GM18520 (cell line): ENCODE results near the gene AMPH.

Source experiments
- ATAC-seq: cut with Tn5 transposase; IDR thresholded peaks from one replicate; pipeline ENCODE4 v1.9.1; 2021; ENCODE audit not compliant: unreplicated experiment

AMPH gene

DNA sequence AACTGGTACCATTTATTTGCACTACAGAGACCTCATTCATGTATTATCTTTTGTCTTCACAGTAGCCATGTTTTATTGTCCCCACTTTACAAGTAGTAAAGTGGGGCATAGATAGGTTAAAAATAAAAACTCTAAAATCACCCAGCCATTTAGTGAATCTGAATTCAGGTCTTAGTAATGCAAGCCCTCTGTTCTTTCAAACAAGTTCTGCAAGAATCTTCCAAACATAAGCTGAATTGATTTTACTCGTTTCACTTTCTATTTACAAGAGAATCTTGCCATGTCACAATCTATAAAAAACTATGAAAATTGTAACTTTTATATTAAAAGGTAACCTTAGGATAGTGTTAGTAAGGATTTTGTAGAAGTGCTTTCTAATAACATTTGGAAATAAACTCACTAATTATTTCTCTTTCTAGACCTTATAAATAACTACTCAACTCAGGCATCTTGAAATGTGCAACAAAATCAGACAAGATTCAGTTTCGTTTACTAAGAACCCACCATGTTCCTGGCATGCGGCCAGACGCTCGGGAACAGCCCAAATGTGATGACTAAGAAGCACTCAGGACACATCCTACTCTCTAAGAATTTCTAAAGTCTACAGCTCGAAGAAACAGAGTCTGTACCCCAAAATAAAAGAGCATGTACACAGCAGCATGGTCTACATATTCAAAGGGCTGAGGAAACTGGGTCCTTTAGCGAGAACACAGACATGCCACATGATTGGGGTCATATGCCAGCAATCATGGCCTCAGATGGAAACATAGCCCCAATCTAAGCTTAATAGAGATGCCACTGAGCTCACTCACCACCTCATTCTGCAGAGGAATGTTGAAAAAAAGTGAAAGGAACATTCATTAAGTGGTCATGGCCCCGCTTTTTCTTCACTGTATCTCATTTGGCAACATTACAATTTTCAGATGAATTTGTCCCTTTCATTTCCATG is 167.6 kb downstream of the AMPH start:
- ATAC-seq, result peak; percentile 75

DNA sequence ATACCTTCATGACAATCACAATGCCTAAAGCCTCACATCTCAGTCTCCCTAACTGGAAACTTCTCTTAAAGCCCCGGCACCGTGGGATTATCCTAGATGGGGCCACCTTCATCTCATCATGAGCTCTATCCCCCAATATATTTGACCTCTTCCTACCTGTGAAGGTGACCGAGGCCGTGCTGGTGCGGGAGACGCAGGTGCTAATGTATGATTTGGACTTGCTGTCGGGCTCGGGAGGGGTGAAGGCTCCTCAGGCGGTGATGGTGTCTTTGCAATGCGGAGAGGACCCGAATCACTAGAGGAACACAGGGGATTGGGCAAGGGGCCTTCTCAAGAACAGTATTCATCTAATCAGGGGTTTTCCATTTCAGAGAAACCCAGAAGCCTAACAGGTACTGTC is 168.4 kb downstream of the AMPH start:
- ATAC-seq, result no peak

DNA sequence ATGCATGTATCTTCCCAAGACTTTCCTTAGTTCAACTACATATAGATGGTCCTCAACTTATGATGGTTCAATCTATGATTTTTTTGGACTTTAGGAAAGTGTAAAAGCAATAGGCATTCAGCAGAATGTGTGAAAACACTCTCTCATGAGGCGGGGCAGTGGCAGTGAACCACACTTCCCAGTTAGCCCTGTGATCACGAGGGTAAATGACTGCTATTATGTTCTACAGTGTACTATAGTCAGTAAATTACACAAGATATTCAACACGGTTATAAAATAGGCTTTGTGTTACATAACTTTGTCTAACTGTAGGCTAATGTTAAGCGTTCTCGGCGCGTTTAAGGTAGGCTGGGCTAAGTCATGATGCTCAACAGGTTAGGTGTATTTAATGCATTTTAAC is 169.3 kb downstream of the AMPH start:
- ATAC-seq, result no peak

DNA sequence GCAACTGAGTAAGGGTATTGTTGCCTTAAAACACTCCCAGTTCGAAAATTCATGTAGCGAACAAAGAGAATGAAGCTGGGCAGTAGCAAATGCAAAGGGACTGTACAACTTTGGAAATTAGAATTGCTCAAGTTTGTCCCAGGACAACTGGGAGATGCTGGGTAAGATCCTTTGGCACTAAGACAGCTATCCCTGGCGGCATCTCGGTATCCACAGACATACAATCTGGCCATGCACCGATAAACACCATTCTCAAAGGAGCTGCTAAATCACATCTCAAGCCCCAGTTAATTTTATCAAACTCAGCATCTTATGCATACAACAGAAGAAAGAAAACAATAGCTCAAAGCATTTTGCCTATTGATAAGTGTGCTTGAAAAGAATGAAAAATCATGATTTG is 177.3 kb downstream of the AMPH start:
- no peak for ATAC-seq

DNA sequence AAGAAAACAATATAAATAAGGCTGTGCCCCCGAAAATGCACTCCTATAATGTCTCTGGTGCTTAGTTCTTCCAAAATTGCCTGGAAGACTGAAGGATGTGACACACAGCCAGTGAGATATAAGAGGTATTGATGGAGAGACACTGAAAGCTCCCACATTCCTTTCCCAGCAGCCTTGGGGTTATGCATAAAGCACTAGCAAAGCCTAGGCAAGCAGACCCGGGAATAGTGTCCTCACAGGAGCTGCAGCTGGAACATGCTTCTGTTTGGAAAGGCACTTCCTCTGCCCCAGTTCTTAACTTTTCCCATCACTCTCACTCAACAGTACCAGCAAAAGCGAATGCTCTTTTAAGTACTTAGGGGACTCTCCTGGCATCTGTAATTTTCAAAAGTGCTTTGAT is 178.0 kb downstream of the AMPH start:
- ATAC-seq, result no peak

- no peak for ATAC-seq
Observed at GRCh38 chr7:38452681-38453108, 178.5 kb downstream of the AMPH start.

GRCh38 chr7:38451840-38452239 is 179.3 kb downstream of the AMPH start:
- ATAC-seq, result no peak

GRCh38 chr7:38448584-38449234 is 182.5 kb downstream of the AMPH start:
- no peak for ATAC-seq

DNA sequence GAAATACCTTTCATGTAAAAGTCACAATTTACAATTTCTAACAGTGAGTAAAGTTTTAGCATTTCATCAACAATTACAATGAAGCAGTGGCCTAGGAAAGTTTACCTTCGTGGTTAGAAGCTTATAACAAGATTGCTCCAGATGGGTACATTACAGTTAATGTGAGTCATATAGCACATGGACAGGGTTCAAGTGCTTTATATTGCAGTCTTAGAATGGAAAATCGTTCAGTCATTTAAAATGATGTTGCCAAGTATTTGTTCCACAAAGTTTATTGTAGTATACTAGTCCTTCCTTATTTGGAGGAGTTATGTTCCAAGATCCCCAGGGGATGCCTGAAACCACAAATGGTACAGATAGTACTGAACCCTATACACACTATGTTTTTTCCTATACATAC is 183.1 kb downstream of the AMPH start:
- ATAC-seq, result no peak

GRCh38 chr7:38438970-38439369 is 192.2 kb downstream of the AMPH start:
- ATAC-seq, result no peak

GRCh38 chr7:38432671-38433070 is 198.5 kb downstream of the AMPH start:
- ATAC-seq, result no peak

DNA sequence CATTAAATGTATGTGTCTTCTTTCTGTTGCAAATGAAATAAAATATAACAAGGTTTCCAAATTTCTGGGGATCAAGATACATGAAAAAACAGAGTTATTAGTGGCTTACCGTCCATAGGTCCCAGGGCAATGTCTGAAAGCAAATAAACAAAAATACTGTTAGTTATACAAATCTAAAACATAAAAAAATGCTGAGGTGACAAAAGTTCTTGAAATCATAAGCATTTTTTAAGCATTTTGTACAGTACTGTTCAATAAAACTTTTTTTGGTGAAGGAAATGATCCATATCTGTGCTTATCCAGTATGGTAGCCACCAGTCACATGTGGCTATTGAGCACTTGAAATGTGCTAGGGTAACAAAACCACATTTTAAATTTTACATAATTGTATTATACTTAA is 199.1 kb downstream of the AMPH start:
- no peak for ATAC-seq

GRCh38 chr7:38429057-38429456 is 202.1 kb downstream of the AMPH start:
- no peak for ATAC-seq

GRCh38 chr7:38428041-38428440 is 203.1 kb downstream of the AMPH start:
- ATAC-seq, result no peak

- no peak for ATAC-seq
Observed at GRCh38 chr7:38427279-38427955, 203.8 kb downstream of the AMPH start.

GRCh38 chr7:38425509-38425908 is 205.7 kb downstream of the AMPH start:
- no peak for ATAC-seq

DNA sequence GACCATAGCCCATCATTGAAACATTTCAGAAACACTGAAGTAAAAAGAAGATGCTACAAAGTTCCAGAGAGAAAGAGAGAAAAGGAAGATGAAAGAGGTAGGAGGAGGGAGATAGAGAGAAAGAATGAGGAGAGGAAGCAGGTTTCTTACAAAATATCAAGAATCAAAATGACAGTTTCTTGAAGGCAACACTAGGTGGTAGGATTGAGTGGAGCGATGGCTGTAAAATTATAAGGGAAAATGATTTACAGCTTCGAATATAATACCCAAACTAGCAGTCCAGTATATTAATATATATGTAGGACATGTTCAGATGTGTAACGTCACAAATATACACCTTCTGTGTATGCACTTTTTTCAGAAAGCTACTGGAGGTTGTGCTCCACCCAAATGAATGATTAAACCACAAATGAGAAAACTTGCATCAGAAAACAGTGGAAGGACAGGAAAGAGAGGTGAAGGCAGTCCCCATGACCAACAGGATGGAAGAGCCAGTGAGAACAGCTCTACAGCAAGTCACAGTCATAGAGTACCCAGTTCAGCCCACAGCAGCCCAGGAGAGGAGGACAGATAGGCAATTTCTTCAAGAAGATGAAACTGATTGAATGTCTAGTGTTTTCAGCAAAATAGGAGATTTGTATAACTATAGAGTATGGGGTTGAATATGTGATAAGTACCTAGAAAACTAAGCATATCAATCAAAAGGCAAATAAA is 206.3 kb downstream of the AMPH start:
- no peak for ATAC-seq

GRCh38 chr7:38413784-38414183 is 217.4 kb downstream of the AMPH start:
- no peak for ATAC-seq

- no peak for ATAC-seq
Observed at GRCh38 chr7:38411404-38411803, 219.8 kb downstream of the AMPH start.

DNA sequence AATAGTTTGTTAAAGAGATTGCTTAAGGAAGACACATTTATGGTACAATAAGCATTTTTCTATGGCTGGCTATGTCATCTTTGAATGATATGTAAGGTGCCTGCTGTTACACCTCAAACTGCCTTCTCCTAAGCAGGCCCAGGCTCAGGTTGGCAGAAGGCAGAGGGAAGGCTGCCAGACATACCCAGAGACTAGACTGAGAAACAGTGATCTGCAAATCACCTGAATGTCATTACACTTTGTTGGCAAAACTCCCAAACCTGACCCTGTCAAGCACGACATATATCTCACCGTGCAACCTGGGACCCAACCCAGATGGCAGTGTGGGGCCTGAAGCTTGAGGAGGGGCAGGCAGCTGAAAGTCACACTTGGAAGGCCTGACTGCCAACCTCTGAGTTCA is 221.1 kb downstream of the AMPH start:
- no peak for ATAC-seq

GRCh38 chr7:38409531-38409930 is 221.6 kb downstream of the AMPH start:
- no peak for ATAC-seq
